ENCODE data around the gene FZD7.

DNA sequence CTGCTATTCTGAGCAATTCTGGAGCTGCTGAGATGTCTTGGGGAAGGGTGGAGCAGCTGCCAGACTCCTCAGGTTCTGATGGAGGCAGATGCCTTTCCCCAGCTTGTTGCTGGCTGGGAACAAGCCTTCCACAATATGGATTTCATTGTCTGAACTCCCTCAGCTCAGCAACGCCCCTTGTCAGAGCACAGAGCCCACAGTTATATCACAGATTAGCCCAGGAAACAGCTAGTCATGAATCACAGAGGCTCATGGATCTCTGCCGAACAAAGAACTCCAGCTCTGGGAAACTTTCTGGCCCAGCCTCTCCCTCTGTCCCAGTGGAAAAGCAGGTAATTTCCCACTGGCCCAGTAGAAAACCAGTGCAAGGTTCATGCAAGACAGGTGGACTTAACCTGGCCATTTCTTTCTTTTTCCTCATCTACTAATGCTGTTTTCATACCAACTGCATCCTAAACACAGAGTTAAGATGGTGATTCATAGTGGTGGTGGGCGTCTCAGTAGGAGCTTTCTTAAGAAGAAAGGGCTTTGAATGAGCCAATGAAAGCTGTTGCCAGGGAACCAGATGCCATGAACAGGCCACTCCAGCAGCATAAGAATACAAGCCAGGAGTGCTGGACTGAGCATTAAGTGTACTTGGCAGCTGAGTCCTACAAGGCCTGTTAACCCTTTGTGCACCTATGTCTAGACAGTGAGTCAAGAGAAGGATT is 30.7 kb downstream of the FZD7 start:
- no peak for TF ChIP-seq CTCF (IDR thresholded peaks at IDR 0.05)
- TF ChIP-seq POLR2A (IDR thresholded peaks at IDR 0.05), result no peak

Measured in right lobe of liver (tissue), 4 donors.